ENCODE results near the gene RTF2. TPM values are rescaled to one million over a fixed set of nuclear protein-coding genes. Genes with fewer than 3 reads are reported as not detected.
A peak's percentile ranks its signal among the peaks of the same experiment; 100 is the strongest.

Gene RTF2
- total and polyA plus RNA-seq, 2 of the 13 experiments (the other 11 are each of a cell fraction or from before 2014, with no cell fraction given) = 81.8 to 142 TPM

DNA sequence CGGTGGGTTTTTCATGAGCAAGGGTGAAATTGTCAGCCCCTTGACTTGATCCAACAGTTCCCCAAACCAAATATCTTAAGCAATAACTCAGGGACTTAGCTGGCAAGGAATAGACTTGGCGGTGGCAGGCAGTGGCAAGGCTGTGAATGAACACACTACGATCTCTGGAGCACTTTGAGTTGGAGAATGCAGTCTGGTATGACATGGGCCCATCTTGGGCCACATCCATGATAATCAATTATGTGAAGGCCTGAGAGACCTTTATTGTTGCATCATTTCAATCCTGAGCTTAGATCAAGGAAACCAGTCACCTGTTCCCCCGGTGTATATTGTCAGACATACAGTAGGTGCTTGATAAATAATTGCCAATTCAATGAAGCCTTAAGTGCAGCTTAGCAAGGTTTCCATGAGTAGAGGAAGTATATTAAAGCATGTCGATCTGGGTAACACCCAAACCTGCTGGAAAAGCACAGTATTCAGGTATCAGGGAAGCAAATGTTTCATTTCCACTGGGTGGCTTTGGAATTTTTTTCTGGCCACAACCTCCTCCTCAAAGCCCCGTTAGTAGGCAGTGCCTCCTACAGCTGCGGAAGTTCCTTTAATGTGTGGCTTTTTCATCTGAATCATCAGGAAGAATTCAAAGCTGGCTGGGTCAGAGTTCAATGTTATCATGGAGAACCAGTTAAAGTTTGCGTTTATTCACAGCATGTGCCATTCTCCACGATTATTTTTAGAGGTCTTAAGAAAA is 46.2 kb upstream of the RTF2 start (continued):
- TF ChIP-seq GRHL1 (CRISPR knock-in tag; conservative IDR thresholded peaks at IDR 0.05) (no peak), KLF16 (CRISPR knock-in tag; IDR thresholded peaks at IDR 0.05) (no peak; a peak in 1 of 4 replicates), ATRX (CRISPR knock-in tag; IDR thresholded peaks at IDR 0.05; ENCODE audit: borderline replicate concordance) (no peak), NRL (CRISPR knock-in tag; IDR thresholded peaks at IDR 0.05; ENCODE audit: borderline replicate concordance) (no peak), STAT5B (CRISPR knock-in tag; IDR thresholded peaks at IDR 0.05) (no peak), ZNF749 (CRISPR knock-in tag; IDR thresholded peaks at IDR 0.05; ENCODE audit: borderline replicate concordance) (no peak), MIXL1 (CRISPR knock-in tag; IDR thresholded peaks at IDR 0.05) (0 out of 2 replicates have a peak, but pooled peaks have one; percentile 35), RFXAP (CRISPR knock-in tag; IDR thresholded peaks at IDR 0.05; ENCODE audit: borderline replicate concordance) (no peak), DNMT1 (CRISPR knock-in tag; IDR thresholded peaks at IDR 0.05) (no peak), ELF1 (CRISPR knock-in tag; IDR thresholded peaks at IDR 0.05) (0 out of 2 replicates have a peak, but pooled peaks have one; percentile 11), ZNF557 (CRISPR knock-in tag; IDR thresholded peaks at IDR 0.05) (no peak), ZNF784 (CRISPR knock-in tag; IDR thresholded peaks at IDR 0.05; ENCODE audit: borderline replicate concordance) (no peak), KLF13 (CRISPR knock-in tag; IDR thresholded peaks at IDR 0.05) (no peak), TBP (CRISPR knock-in tag; IDR thresholded peaks at IDR 0.05) (no peak), SMAD9 (CRISPR knock-in tag; IDR thresholded peaks at IDR 0.05) (no peak), PRMT3 (CRISPR knock-in tag; IDR thresholded peaks at IDR 0.05; ENCODE audit: borderline replicate concordance, low read depth) (no peak), ERF (CRISPR knock-in tag; IDR thresholded peaks at IDR 0.05) (no peak), NFYB (CRISPR knock-in tag; IDR thresholded peaks at IDR 0.05) (no peak), EP300 (IDR thresholded peaks at IDR 0.05; ENCODE audit: low read depth in 2 of 2, low read length in 2 of 2) (no peak), EP300 (CRISPR knock-in tag; IDR thresholded peaks at IDR 0.05; ENCODE audit: borderline replicate concordance) (no peak), FOXK1 (CRISPR knock-in tag; IDR thresholded peaks at IDR 0.05; ENCODE audit: borderline replicate concordance, low read depth) (no peak), ZNF720 (CRISPR knock-in tag; IDR thresholded peaks at IDR 0.05) (no peak), ZNF101 (CRISPR knock-in tag; IDR thresholded peaks at IDR 0.05; ENCODE audit: borderline replicate concordance, low read depth) (no peak), ELF3 (CRISPR knock-in tag; IDR thresholded peaks at IDR 0.05) (peak; percentile 74; the same call in 1 of the 2 replicates)
- TF ChIP-seq, protein P1, sequence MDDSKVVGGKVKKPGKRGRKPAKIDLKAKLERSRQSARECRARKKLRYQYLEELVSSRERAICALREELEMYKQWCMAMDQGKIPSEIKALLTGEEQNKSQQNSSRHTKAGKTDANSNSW (CRISPR knock-in tag; IDR thresholded peaks at IDR 0.05; ENCODE audit: borderline replicate concordance) = no peak
- TF ChIP-seq, protein P2, sequence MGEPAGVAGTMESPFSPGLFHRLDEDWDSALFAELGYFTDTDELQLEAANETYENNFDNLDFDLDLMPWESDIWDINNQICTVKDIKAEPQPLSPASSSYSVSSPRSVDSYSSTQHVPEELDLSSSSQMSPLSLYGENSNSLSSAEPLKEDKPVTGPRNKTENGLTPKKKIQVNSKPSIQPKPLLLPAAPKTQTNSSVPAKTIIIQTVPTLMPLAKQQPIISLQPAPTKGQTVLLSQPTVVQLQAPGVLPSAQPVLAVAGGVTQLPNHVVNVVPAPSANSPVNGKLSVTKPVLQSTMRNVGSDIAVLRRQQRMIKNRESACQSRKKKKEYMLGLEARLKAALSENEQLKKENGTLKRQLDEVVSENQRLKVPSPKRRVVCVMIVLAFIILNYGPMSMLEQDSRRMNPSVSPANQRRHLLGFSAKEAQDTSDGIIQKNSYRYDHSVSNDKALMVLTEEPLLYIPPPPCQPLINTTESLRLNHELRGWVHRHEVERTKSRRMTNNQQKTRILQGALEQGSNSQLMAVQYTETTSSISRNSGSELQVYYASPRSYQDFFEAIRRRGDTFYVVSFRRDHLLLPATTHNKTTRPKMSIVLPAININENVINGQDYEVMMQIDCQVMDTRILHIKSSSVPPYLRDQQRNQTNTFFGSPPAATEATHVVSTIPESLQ (CRISPR knock-in tag; conservative IDR thresholded peaks at IDR 0.05) = no peak
